GM12878 (cell line): ENCODE results near the gene VTN. TPM values are rescaled to one million over a fixed set of nuclear protein-coding genes. Genes with fewer than 3 reads are reported as not detected.

ENCODE experiments used
- ATAC-seq: fragments of 200-7000 bp; cut with Tn5 transposase; 3 replicates; pipeline ENCODE4 v1.9.1; 2020; ENCODE audit warnings: mild to moderate bottlenecking, moderate library complexity
- BruUV-seq: library from RNA; stranded (reverse); fragments of 400-500 nt; replicated peaks from 2 replicates; lab custom pipeline; 2021; lab: Mats Ljungman, UMichigan
- CTCF ChIA-PET: fragments of 300-600 bp; sonication (Branson Sonifier 250); formaldehyde crosslinking; extraction: SDS; loops from one replicate; lab custom pipeline; 2021; ENCODE audit warnings: inconsistent platforms; lab: Yijun Ruan, JAX
- POLR2A ChIA-PET: fragments of 350-600 bp; formaldehyde crosslinking; extraction: SDS; loops from one replicate; lab custom pipeline; 2021; ENCODE audit warnings: inconsistent platforms; lab: Charles Lee
- RAD21 ChIA-PET: fragments of 300-600 bp; sonication (Branson Sonifier 250); formaldehyde crosslinking; loops from one replicate; lab custom pipeline; 2023; ENCODE audit warnings: antibody characterized with exemption; ENCODE audit not compliant: unreplicated experiment; lab: Charles Lee
- SMC1A ChIA-PET: fragments of 300-600 bp; sonication (Branson Sonifier 250); formaldehyde crosslinking; loops from one replicate; lab custom pipeline; 2023; ENCODE audit not compliant: unreplicated experiment, uncharacterized antibody; lab: Charles Lee
- DNase-seq: peaks from one replicate; pipeline ENCODE4 v3.0.0-alpha.2; 2011; ENCODE audit warnings: low read depth, low spot score
- FAIRE-seq: peaks from 3 replicates; lab custom pipeline; 2011; peaks lifted over from hg19 to GRCh38; lab: Jason Lieb, UNC
- H2AFZ ChIP-seq: 2 replicates; pipeline ENCODE4 v1.6.0; 2011; ENCODE audit warnings: low read depth, low read length, control low read depth; ENCODE audit not compliant: control insufficient read depth
- H3K27ac ChIP-seq: 2 replicates; pipeline ENCODE4 v1.5.1; 2011; ENCODE audit warnings: control low read depth; ENCODE audit not compliant: control insufficient read depth, insufficient read depth
- H3K27me3 ChIP-seq, 2 experiments: replicated peaks in 1 of 2; 2 replicates each; pipeline versions ENCODE4 v1.6.0 to v1.6.1; 2011; ENCODE audit warnings: low read length in 1 of 2; ENCODE audit not compliant: control insufficient read depth in 2 of 2, insufficient read depth in 2 of 2
- H3K36me3 ChIP-seq, 2 experiments: 2 replicates each; pipeline ENCODE4 v1.5.1; 2011; ENCODE audit warnings: low read length in 1 of 2; ENCODE audit not compliant: control insufficient read depth in 2 of 2, insufficient read depth in 2 of 2
- H3K4me1 ChIP-seq: 2 replicates; pipeline ENCODE4 v1.6.1; 2011; ENCODE audit warnings: mild to moderate bottlenecking, low read length, moderate library complexity, mixed read lengths; ENCODE audit not compliant: control insufficient read depth, insufficient read depth
- H3K4me2 ChIP-seq: 2 replicates; pipeline ENCODE4 v1.6.0; 2011; ENCODE audit warnings: control low read depth; ENCODE audit not compliant: control insufficient read depth, insufficient read depth
- H3K4me3 ChIP-seq: fragments of 200-600 bp; sonication (generic); 2 replicates; pipeline ENCODE4 v1.5.1; 2016
- H3K79me2 ChIP-seq: 2 replicates; pipeline ENCODE4 v1.6.0; 2011; ENCODE audit warnings: low read length; ENCODE audit not compliant: control insufficient read depth, insufficient read depth
- H3K9ac ChIP-seq: 2 replicates; pipeline ENCODE4 v1.8.0; 2011; ENCODE audit warnings: low read length, control low read depth, mixed read lengths; ENCODE audit not compliant: control insufficient read depth, insufficient read depth
- H3K9me3 ChIP-seq: replicated peaks from 3 replicates; pipeline ENCODE4 v1.5.1; 2011; ENCODE audit warnings: mild to moderate bottlenecking, low read length; ENCODE audit not compliant: control insufficient read depth, insufficient read depth
- H4K20me1 ChIP-seq: 2 replicates; pipeline ENCODE4 v1.6.0; 2011; ENCODE audit not compliant: control insufficient read depth, insufficient read depth
- GATAD2B ChIP-seq: fragments of 450-650 bp; conservative IDR thresholded peaks from 2 replicates; pipeline ENCODE4 v1.6.1; 2017; ENCODE audit warnings: low read depth, mild to moderate bottlenecking, moderate library complexity
- KAT2A ChIP-seq: conservative IDR thresholded peaks from 2 replicates; pipeline ENCODE4 v1.6.1; 2011; ENCODE audit warnings: low read depth, low read length; ENCODE audit not compliant: control insufficient read depth
- MTA3 ChIP-seq: IDR thresholded peaks from 2 replicates; pipeline ENCODE4 v1.6.1; 2012; ENCODE audit warnings: low read length, inconsistent platforms, borderline replicate concordance
- POLR2AphosphoS2 ChIP-seq: IDR thresholded peaks from 2 replicates; pipeline ENCODE4 v1.6.1; 2011; ENCODE audit warnings: low read depth, mild to moderate bottlenecking, low read length, improper control_type of control experiment, moderate library complexity
- SIN3A ChIP-seq: IDR thresholded peaks from 2 replicates; pipeline ENCODE4 v1.6.1; 2012; ENCODE audit warnings: low read depth, low read length, improper control_type of control experiment
- SIX5 ChIP-seq: IDR thresholded peaks from 2 replicates; pipeline ENCODE4 v1.6.1; 2011; ENCODE audit warnings: mild to moderate bottlenecking, low read depth, low read length, moderate library complexity; ENCODE audit not compliant: severe bottlenecking
- SUZ12 ChIP-seq: fragments of 200-600 bp; sonication (generic); IDR thresholded peaks from one replicate; pipeline ENCODE4 v1.6.1; 2018; ENCODE audit warnings: antibody characterized with exemption, mild to moderate bottlenecking; ENCODE audit not compliant: unreplicated experiment
- TAF1 ChIP-seq: IDR thresholded peaks from 2 replicates; pipeline ENCODE4 v1.6.1; 2011; ENCODE audit warnings: mild to moderate bottlenecking, low read depth, low read length, borderline replicate concordance
- TBL1XR1 ChIP-seq: IDR thresholded peaks from 2 replicates; pipeline ENCODE4 v1.6.1; 2012; ENCODE audit warnings: low read depth, low read length, improper control_type of control experiment
- YY1 ChIP-seq: IDR thresholded peaks from 2 replicates; pipeline ENCODE4 v1.6.1; 2011; ENCODE audit warnings: low read depth, mild to moderate bottlenecking, low read length
- ZBTB40 ChIP-seq: fragments of 450-650 bp; IDR thresholded peaks from 2 replicates; pipeline ENCODE4 v1.6.1; 2016; ENCODE audit warnings: mild to moderate bottlenecking, moderate library complexity, borderline replicate concordance
- WGBS: methylation state at CpG from one replicate; pipeline ENCODE4 v1.1.6; 2016; ENCODE audit warnings: low lambda C conversion rate; ENCODE audit not compliant: insufficient replicate concordance, insufficient coverage; ENCODE audit errors: missing lambda C conversion rate; 5-methylcytosine and 5-hydroxymethylcytosine counted together
- in situ Hi-C: fragments of 300-500 bp; cut with MboI; formaldehyde crosslinking; loops from 9 replicates; pipeline ENCODE4 v1.14.3; 2018; ENCODE audit warnings: mixed read lengths
- intact Hi-C: fragments of 100-400 bp; cut with micrococcal nuclease; formaldehyde crosslinking; loops from one replicate; pipeline ENCODE4 v1.14.2; 2022; ENCODE audit not compliant: unreplicated experiment
- polyA plus RNA-seq, 11 experiments: library from polyadenylated mRNA; depleted of rRNA in 4 of 11; unstranded in 6 of 11; stranded (reverse) in 5 of 11; fragments of >200 nt; fragmentation: Nextera tagmentation in 4 of 11; fragmentation: Illumina TruSeq in 1 of 11; extraction: Ambion mirVana in 4 of 11; extraction: Trizol in 1 of 11; gene quantifications; 1 replicate in 1 of 11; 2 replicates in 10 of 11; pipeline versions ENCODE4 v1.2.1 to v1.2.3, GENCODE V29; 2011 to 2016; ENCODE audit warnings: inconsistent platforms in 2 of 11, missing spikeins in 2 of 11, low read depth in 1 of 11
- total RNA-seq, 4 experiments: library from RNA; depleted of rRNA in 3 of 4; stranded (reverse); fragments of >200 nt in 3 of 4; fragmentation: Illumina TruSeq in 1 of 4; extraction: Trizol in 1 of 4; gene quantifications; 2 replicates each; pipeline versions ENCODE4 v1.2.1 to v1.2.3, GENCODE V29; 2013 to 2021

Gene VTN
- total and polyA plus RNA-seq, 10 of the 15 experiments (the other 5 are each of a cell fraction or from before 2014, with no cell fraction given): 0.04 to 1.3 (median 0.13) TPM; not detected in 5

GRCh38 chr17:28415886-28416285 lies 45.8 kb upstream of the VTN start (continued):
- no peak for TF ChIP-seq ZBTB40
- no peak for TF ChIP-seq SUZ12
- TF ChIP-seq TBL1XR1: no peak

- Histone ChIP-seq H3K9ac (no peak overlapping the region), H3K27me3 (no peaks in the 10 kb centered on the region)
- DNase-seq: no peak
- BruUV-seq: no TSS peak
- TF ChIP-seq KAT2A (no peak), MTA3 (no peak), TAF1 (no peak), POLR2AphosphoS2 (no peak), SIN3A (no peak), SIX5 (no peak), YY1 (no peak), GATAD2B (no peak), ZBTB40 (no peak)
- TF ChIP-seq, all 136 proteins: peak for 0
- H3K4me1 ChIP-seq: no peaks in the 10 kb centered on the region
- H3K9me3 ChIP-seq: no peaks in the 10 kb centered on the region
- SMC1A ChIA-PET: no interaction called here
- in situ Hi-C loops (no loop called here), intact Hi-C loops (no loop called here)
- RAD21 ChIA-PET: interaction anchor here (0.6 kb wide), 1 partner anchor 39 kb away, joined by 3 read pairs; no protein-coding TSS in a partner anchor
- CTCF ChIA-PET: interaction anchor here (4.7 to 5.0 kb wide), 2 partner anchors 57 to 182 kb away, joined by 29 to 41 read pairs; partner anchors contain the start of gene POLDIP2
- POLR2A ChIA-PET: no interaction called here
- no peak overlapping the region for H3K27ac ChIP-seq
- no peaks in the 10 kb centered on the region for H3K79me2 ChIP-seq
- H4K20me1 ChIP-seq: no peaks in the 10 kb centered on the region
- no peak overlapping the region for H3K4me2 ChIP-seq
- FAIRE-seq: no peak
- H3K36me3 ChIP-seq: no peaks in the 10 kb centered on the region
- no peak overlapping the region for H3K4me3 ChIP-seq
- ATAC-seq: no peak
- WGBS: 55% methylated on average over 7 of the region's 7 CpGs
- H2AFZ ChIP-seq: no peak overlapping the region; the same call in 1 of the 2 replicates
Measured at GRCh38 chr17:28413804-28414203, 43.7 kb upstream of the VTN start.
